ENCODE measurements around the gene PLEKHG4B.
A peak's percentile ranks its signal among the peaks of the same experiment; 100 is the strongest.
"Not testable (repeated sequence)": the region's sequence is repeated elsewhere in the genome, so short reads cannot be mapped to it uniquely, and the experiment has no call there.

PLEKHG4B gene

GRCh38 chr5:91556-92263 lies at the start of gene PLEKHG4B:
Gene PLEKHG4B (plus strand): TSS chr5:92168. CDS start chr5:92232, 64 bp downstream.
- no peak for DNase-seq (ENCODE audit: low read depth)

GRCh38 chr5:42250-42649 lies 49.7 kb upstream of the PLEKHG4B start:
- DNase-seq (ENCODE audit: low read depth) = no peak

- DNase-seq (ENCODE audit: low read depth) = no peak
These were observed 43.8 kb upstream of the PLEKHG4B start for GRCh38 chr5:48192-48591.

- not testable (repeated sequence) for DNase-seq (ENCODE audit: low read depth)
These were observed 42.4 kb upstream of the PLEKHG4B start for GRCh38 chr5:49530-49929.

- no peak for DNase-seq (ENCODE audit: low read depth)
These were observed 41.9 kb upstream of the PLEKHG4B start for GRCh38 chr5:49953-50544.

GRCh38 chr5:50724-51499 lies 41.1 kb upstream of the PLEKHG4B start:
- DNase-seq (ENCODE audit: low read depth) = no peak

- DNase-seq (ENCODE audit: low read depth) = no peak
These were observed 40.5 kb upstream of the PLEKHG4B start for GRCh38 chr5:51500-51823.

GRCh38 chr5:53381-54174 lies 38.4 kb upstream of the PLEKHG4B start:
- DNase-seq (ENCODE audit: low read depth) = no peak

- DNase-seq (ENCODE audit: low read depth) = no peak
These were observed 37.7 kb upstream of the PLEKHG4B start for GRCh38 chr5:54175-54730.

GRCh38 chr5:54876-55569 lies 36.9 kb upstream of the PLEKHG4B start:
- no peak for DNase-seq (ENCODE audit: low read depth)

- peak; percentile 44 for DNase-seq (ENCODE audit: low read depth)
These were observed 35.2 kb upstream of the PLEKHG4B start for GRCh38 chr5:56561-57290.

- DNase-seq (ENCODE audit: low read depth) = not testable (repeated sequence)
These were observed 31.7 kb upstream of the PLEKHG4B start for GRCh38 chr5:60250-60649.

- no peak for DNase-seq (ENCODE audit: low read depth)
These were observed 21.5 kb upstream of the PLEKHG4B start for GRCh38 chr5:70440-70839.

GRCh38 chr5:72316-73180 lies 19.4 kb upstream of the PLEKHG4B start:
- not testable (repeated sequence) for DNase-seq (ENCODE audit: low read depth)

GRCh38 chr5:73181-73447 lies 18.9 kb upstream of the PLEKHG4B start:
- not testable (repeated sequence) for DNase-seq (ENCODE audit: low read depth)

- no peak for DNase-seq (ENCODE audit: low read depth)
These were observed 18.0 kb upstream of the PLEKHG4B start for GRCh38 chr5:73768-74502.

- DNase-seq (ENCODE audit: low read depth) = no peak
These were observed 17.4 kb upstream of the PLEKHG4B start for GRCh38 chr5:74503-75109.

- no peak for DNase-seq (ENCODE audit: low read depth)
These were observed 16.3 kb upstream of the PLEKHG4B start for GRCh38 chr5:75331-76320.
